ENCODE results near the gene SLC6A1. TPM values are rescaled to one million over a fixed set of nuclear protein-coding genes. Genes with fewer than 3 reads are reported as not detected.

The SLC6A1 gene
- total RNA-seq, 1 donor from 2014 or later, result not detected

- Mint-ChIP-seq H3K36me3 (no peaks in the 10 kb centered on the region), H3K27ac (no peak overlapping the region), H3K27me3 (ENCODE audit: low read depth) (peaks cover 80% of the 10 kb centered on the region), H3K4me3 (no peak overlapping the region), H3K9me3 (no peaks in the 10 kb centered on the region), H3K4me1 (no peaks in the 10 kb centered on the region)
- DNase-seq (ENCODE audit: low spot score in 2 of 2, unreplicated experiment in 2 of 2), result no peak
- TF ChIP-seq, protein P1, sequence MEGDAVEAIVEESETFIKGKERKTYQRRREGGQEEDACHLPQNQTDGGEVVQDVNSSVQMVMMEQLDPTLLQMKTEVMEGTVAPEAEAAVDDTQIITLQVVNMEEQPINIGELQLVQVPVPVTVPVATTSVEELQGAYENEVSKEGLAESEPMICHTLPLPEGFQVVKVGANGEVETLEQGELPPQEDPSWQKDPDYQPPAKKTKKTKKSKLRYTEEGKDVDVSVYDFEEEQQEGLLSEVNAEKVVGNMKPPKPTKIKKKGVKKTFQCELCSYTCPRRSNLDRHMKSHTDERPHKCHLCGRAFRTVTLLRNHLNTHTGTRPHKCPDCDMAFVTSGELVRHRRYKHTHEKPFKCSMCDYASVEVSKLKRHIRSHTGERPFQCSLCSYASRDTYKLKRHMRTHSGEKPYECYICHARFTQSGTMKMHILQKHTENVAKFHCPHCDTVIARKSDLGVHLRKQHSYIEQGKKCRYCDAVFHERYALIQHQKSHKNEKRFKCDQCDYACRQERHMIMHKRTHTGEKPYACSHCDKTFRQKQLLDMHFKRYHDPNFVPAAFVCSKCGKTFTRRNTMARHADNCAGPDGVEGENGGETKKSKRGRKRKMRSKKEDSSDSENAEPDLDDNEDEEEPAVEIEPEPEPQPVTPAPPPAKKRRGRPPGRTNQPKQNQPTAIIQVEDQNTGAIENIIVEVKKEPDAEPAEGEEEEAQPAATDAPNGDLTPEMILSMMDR (IDR thresholded peaks at IDR 0.05; ENCODE audit: unreplicated experiment), result no peak
These were observed 15.8 kb upstream of the SLC6A1 start for GRCh38 chr3:10976770-10977169.

- Mint-ChIP-seq H3K4me3 (no peak overlapping the region), H3K36me3 (no peaks in the 10 kb centered on the region), H3K4me1 (peaks cover 5% of the 10 kb centered on the region), H3K9me3 (no peaks in the 10 kb centered on the region), H3K27ac (no peak overlapping the region), H3K27me3 (ENCODE audit: low read depth) (peaks cover 80% of the 10 kb centered on the region)
- no peak for DNase-seq (ENCODE audit: low spot score in 2 of 2, unreplicated experiment in 2 of 2)
- TF ChIP-seq, protein P1 (IDR thresholded peaks at IDR 0.05; ENCODE audit: unreplicated experiment), result no peak
These were observed 14.5 kb upstream of the SLC6A1 start for GRCh38 chr3:10977892-10978510.

DNA sequence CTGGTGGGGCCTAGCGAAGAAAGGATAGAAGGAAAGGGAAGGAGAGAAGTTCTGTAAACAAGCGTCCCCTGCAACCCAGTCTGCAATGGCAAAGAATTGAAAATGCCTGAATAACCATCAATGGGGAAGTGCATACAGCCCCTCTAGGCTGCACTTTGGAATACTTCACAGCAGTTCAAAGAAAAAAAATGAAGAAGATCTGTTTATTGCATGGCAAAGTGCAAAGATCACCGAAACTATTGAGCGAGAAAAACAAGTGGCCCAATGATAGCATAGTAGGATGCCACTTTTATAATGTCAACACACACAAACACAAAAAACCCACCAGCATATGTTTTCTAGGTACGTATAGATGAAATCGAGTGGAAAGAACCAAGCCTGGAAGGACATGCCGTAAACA is 13.6 kb upstream of the SLC6A1 start:
- TF ChIP-seq, protein P1 (IDR thresholded peaks at IDR 0.05; ENCODE audit: unreplicated experiment), result no peak
- H3K9me3 Mint-ChIP-seq, result no peaks in the 10 kb centered on the region
- H3K36me3 Mint-ChIP-seq, result no peaks in the 10 kb centered on the region
- H3K4me1 Mint-ChIP-seq, result peaks cover 8% of the 10 kb centered on the region
- H3K27ac Mint-ChIP-seq, result no peak overlapping the region
- peaks cover 76% of the 10 kb centered on the region for H3K27me3 Mint-ChIP-seq (ENCODE audit: low read depth)
- no peak overlapping the region for H3K4me3 Mint-ChIP-seq
- no peak for DNase-seq (ENCODE audit: low spot score in 2 of 2, unreplicated experiment in 2 of 2)

GRCh38 chr3:10980312-10980711 is 12.2 kb upstream of the SLC6A1 start:
- Mint-ChIP-seq H3K9me3 (no peaks in the 10 kb centered on the region), H3K4me1 (peaks cover 8% of the 10 kb centered on the region), H3K27me3 (ENCODE audit: low read depth) (peaks cover 72% of the 10 kb centered on the region), H3K27ac (no peak overlapping the region), H3K36me3 (no peaks in the 10 kb centered on the region), H3K4me3 (no peak overlapping the region)
- no peak for DNase-seq (ENCODE audit: low spot score in 2 of 2, unreplicated experiment in 2 of 2)
- TF ChIP-seq, protein P1 (IDR thresholded peaks at IDR 0.05; ENCODE audit: unreplicated experiment), result no peak

GRCh38 chr3:10981031-10981430 is 11.5 kb upstream of the SLC6A1 start:
- no peak for DNase-seq (ENCODE audit: low spot score in 2 of 2, unreplicated experiment in 2 of 2)
- no peak overlapping the region for H3K4me3 Mint-ChIP-seq

More at GRCh38 chr3:10981031-10981430, 11.5 kb upstream of the SLC6A1 start:
- Mint-ChIP-seq H3K27me3 (ENCODE audit: low read depth) (peaks cover 72% of the 10 kb centered on the region), H3K27ac (no peak overlapping the region), H3K4me1 (peaks cover 8% of the 10 kb centered on the region), H3K9me3 (no peaks in the 10 kb centered on the region), H3K36me3 (no peaks in the 10 kb centered on the region)
- TF ChIP-seq, protein P1 (IDR thresholded peaks at IDR 0.05; ENCODE audit: unreplicated experiment), result no peak
